ENCODE measurements around the gene APOO.

DNA sequence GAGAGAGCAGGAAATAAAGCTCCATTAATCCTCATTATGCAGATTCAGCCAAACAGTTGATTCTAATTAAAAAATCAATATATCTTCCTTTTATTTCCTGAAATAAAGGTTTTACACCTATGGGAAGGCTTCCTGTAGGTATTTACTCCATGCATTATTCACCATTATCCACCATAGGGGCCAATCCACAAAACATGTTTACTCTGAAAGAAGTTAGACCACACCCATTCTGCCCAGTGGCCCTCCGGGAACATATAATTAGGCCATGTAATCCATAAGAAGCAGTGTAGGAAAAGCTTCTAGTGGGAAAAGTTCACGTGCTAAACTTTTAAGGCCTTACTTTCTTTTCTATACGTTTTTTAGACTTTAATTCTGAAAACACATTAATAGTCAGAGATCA lies 67.1 kb downstream of the APOO start:
- TF ChIP-seq, protein P1, sequence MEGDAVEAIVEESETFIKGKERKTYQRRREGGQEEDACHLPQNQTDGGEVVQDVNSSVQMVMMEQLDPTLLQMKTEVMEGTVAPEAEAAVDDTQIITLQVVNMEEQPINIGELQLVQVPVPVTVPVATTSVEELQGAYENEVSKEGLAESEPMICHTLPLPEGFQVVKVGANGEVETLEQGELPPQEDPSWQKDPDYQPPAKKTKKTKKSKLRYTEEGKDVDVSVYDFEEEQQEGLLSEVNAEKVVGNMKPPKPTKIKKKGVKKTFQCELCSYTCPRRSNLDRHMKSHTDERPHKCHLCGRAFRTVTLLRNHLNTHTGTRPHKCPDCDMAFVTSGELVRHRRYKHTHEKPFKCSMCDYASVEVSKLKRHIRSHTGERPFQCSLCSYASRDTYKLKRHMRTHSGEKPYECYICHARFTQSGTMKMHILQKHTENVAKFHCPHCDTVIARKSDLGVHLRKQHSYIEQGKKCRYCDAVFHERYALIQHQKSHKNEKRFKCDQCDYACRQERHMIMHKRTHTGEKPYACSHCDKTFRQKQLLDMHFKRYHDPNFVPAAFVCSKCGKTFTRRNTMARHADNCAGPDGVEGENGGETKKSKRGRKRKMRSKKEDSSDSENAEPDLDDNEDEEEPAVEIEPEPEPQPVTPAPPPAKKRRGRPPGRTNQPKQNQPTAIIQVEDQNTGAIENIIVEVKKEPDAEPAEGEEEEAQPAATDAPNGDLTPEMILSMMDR (optimal IDR thresholded peaks at IDR 0.05 in 1 of 3, IDR thresholded peaks at IDR 0.05 in 1 of 3, conservative IDR thresholded peaks at IDR 0.05 in 1 of 3; ENCODE audit: extremely low read depth in 1 of 3, insufficient read depth in 2 of 3, low read length in 3 of 3), result no peak
- no peak for TF ChIP-seq EZH2 (IDR thresholded peaks at IDR 0.05; ENCODE audit: low read length)
